GM15510 (cell line): ENCODE results near the gene CAMKK1.

Experiments used
- POLR2A ChIP-seq: IDR thresholded peaks from 3 replicates; pipeline ENCODE4 v1.6.1; 2011; ENCODE audit warnings: borderline replicate concordance; ENCODE audit not compliant: insufficient read length; ENCODE audit errors: extremely low read depth

Gene CAMKK1

GRCh38 chr17:3911271-3912053 lies 18.6 kb upstream of the CAMKK1 start:
- peak; percentile 23 for TF ChIP-seq POLR2A

- no peak for TF ChIP-seq POLR2A
Measured at GRCh38 chr17:3910420-3911270, 17.8 kb upstream of the CAMKK1 start.

DNA sequence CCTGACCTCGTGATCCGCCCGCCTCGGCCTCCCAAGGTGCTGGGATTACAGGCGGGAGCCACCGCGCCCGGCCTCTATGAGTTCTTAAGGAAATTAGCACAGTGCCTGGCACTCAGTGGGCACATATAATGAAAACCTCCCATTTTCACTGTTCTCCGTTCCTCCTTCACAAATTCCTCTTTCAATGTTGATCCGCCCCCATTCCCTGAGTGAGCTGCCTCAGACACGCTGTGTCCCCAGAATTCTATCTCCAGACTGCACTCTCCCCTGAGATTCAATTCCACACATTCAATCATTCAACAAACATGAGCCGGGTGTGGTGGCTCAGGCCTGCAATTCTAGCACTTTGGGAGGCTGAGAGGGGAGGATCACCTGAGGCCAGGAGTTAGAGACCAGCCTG lies 16.4 kb upstream of the CAMKK1 start:
- no peak for TF ChIP-seq POLR2A

DNA sequence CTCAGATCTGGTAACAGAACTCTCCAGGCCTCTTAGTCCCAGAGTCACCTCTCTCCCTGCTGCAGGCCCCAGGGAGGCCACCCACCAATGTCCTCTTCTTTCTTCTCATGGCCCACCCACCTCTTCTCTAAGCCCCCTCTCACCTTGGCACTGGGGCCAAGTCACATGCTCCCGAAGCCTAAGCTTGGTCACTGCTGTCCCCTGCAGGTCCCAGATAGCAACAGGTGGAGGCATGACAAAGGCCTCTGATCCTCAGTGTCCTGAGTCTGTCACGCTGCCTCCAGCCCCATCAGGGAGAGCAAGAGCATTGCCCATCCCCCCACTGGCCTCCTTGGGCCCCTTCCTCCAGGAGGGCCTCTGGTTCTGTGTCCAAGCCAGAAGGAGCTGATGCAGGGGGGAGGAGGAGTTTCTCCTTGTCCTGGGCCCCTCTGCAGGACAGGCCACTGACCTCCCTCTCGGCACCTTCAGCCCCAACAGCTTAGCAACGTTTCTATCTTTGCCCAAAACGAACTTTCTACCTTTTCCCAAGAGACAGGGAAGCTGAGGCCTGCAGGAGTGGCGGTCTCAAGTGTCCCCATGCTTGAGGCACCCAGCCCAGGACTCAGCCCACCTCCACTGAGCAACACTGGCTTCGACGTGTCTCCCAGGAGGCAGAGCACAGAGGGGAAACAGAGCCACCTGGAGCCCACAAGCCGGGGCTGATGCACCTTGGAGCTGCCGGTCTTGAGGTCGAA lies 14.8 kb upstream of the CAMKK1 start:
- no peak for TF ChIP-seq POLR2A

DNA sequence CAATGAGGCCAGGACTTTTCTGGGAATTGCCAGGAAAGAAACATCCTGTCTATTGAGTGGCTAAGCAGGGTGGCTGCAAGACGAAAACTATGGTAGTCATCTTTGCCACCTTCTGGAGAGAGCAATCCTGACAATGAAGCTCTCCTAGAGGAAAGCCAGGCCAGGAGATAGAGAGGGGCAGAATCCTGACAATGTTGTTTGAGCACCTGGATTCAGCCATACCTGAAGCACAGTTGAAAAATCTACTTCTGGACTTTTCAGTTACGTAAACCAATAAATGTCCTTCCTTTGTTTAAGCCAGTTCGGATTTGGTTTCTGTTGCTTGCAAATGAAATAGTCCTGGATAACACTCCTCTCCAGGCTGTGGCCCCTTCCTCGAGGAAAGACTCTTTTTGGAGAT lies 14.0 kb upstream of the CAMKK1 start:
- no peak for TF ChIP-seq POLR2A

- no peak for TF ChIP-seq POLR2A
Measured at GRCh38 chr17:3905017-3905520, 12.2 kb upstream of the CAMKK1 start.

DNA sequence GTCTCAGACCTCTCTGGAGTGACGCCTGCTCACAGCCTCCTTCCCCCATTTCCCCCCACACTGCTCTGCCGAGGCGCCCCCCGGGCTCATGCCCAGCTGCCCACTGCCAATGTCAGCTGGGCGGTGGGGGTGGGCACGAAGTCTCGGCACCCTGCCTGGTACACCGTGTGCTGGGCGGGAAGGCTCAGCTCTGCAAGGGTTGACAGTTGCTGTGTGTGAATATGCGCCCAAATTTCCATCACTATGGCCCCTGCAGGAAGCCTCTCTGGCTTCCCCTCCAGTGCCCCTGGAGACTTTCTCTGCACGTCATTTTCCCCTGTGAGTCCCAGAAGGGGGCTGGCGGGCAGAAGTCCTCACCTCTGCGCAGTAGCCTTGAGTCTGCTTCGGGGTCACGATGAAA lies 11.6 kb upstream of the CAMKK1 start:
- no peak for TF ChIP-seq POLR2A

- TF ChIP-seq POLR2A: no peak
Measured at GRCh38 chr17:3903881-3904290, 11.0 kb upstream of the CAMKK1 start.

- TF ChIP-seq POLR2A: no peak
Measured at GRCh38 chr17:3903051-3903825, 10.4 kb upstream of the CAMKK1 start.

- no peak for TF ChIP-seq POLR2A
Measured at GRCh38 chr17:3900646-3901045, 7.8 kb upstream of the CAMKK1 start.

DNA sequence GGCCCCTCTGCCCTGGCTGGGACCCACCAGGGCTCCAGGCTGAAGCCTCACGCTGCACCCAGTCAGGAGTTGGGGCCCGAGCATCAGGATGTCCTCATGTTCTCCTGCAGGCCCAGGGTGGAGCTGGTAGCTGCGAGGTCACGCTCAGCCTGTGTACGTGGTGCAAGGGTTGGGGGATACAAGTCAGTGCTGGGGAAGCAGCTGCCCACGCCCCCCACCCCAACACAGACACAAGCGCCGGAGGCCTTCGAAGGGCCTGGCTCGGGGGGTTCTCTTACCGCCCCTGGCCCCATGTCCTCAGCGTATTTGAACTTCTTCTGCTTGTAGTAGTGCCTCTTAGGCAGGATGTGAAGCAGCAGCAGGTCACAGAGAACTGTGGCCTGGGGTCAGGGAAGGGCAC lies 4.9 kb upstream of the CAMKK1 start:
- TF ChIP-seq POLR2A: no peak

GRCh38 chr17:3896968-3897235 lies 4.0 kb upstream of the CAMKK1 start:
- TF ChIP-seq POLR2A: no peak

- no peak for TF ChIP-seq POLR2A
Measured at GRCh38 chr17:3896108-3896967, 3.5 kb upstream of the CAMKK1 start.
